HepG2 (cell line): ENCODE results near the gene SEPTIN2. TPM values are rescaled to one million over a fixed set of nuclear protein-coding genes. Genes with fewer than 3 reads are reported as not detected.

Experiments
- CCDC6 ChIP-seq: sonication (generic); formaldehyde crosslinking; IDR thresholded peaks from 2 replicates; pipeline ENCODE4 v1.8.1; 2022; ENCODE audit warnings: mild to moderate bottlenecking, missing genetic modification reagents, moderate library complexity
- HMG20A ChIP-seq: IDR thresholded peaks from 2 replicates; pipeline ENCODE4 v1.6.1; 2016; ENCODE audit warnings: borderline replicate concordance
- KAT7 ChIP-seq: IDR thresholded peaks from 2 replicates; pipeline ENCODE4 v1.6.1; 2018; ENCODE audit warnings: borderline replicate concordance, missing compliant biosample characterization
- MAZ ChIP-seq, 2 experiments: sonication (generic) in 1 of 2; formaldehyde crosslinking in 1 of 2; IDR thresholded peaks; 2 replicates each; pipeline versions ENCODE4 v1.5.0 to v1.6.1; 2012 to 2020; ENCODE audit warnings: low read depth in 2 of 2, mild to moderate bottlenecking in 2 of 2, borderline replicate concordance in 1 of 2, improper control_type of control experiment in 1 of 2, low read length in 1 of 2, missing genetic modification reagents in 1 of 2, moderate library complexity in 1 of 2
- NBN ChIP-seq: fragments of 450-650 bp; conservative IDR thresholded peaks from 2 replicates; pipeline ENCODE4 v1.6.1; 2017
- RBM22 ChIP-seq: fragments of 200-400 bp; formaldehyde crosslinking; optimal IDR thresholded peaks from 2 replicates; pipeline ENCODE3; 2017; ENCODE audit warnings: mild to moderate bottlenecking, low read length, moderate library complexity
- RFXAP ChIP-seq: sonication (generic); formaldehyde crosslinking; IDR thresholded peaks from 2 replicates; pipeline ENCODE4 v1.4.0; 2020; ENCODE audit warnings: missing genetic modification reagents, borderline replicate concordance
- STAG1 ChIP-seq: sonication (generic); formaldehyde crosslinking; IDR thresholded peaks from 2 replicates; pipeline ENCODE4 v1.4.0; 2020; ENCODE audit warnings: missing genetic modification reagents
- YEATS2 ChIP-seq: sonication (generic); formaldehyde crosslinking; IDR thresholded peaks from 2 replicates; pipeline ENCODE4 v1.4.0; 2020; ENCODE audit warnings: missing genetic modification reagents, borderline replicate concordance
- ZIK1 ChIP-seq: sonication (generic); formaldehyde crosslinking; IDR thresholded peaks from 2 replicates; pipeline ENCODE4 v1.5.0; 2020; ENCODE audit warnings: mild to moderate bottlenecking, low read depth, missing genetic modification reagents, borderline replicate concordance
- ZNF136 ChIP-seq: sonication (generic); formaldehyde crosslinking; IDR thresholded peaks from 2 replicates; pipeline ENCODE4 v1.8.1; 2022; ENCODE audit warnings: low read depth, mild to moderate bottlenecking, moderate library complexity, missing genetic modification reagents
- ZNF20 ChIP-seq: sonication (generic); formaldehyde crosslinking; IDR thresholded peaks from 2 replicates; pipeline ENCODE4 v1.4.0; 2020; ENCODE audit warnings: mild to moderate bottlenecking, moderate library complexity, missing genetic modification reagents
- ZNF607 ChIP-seq: sonication (generic); formaldehyde crosslinking; IDR thresholded peaks from 2 replicates; pipeline ENCODE4 v1.5.1; 2020; ENCODE audit warnings: missing genetic modification reagents, mild to moderate bottlenecking, borderline replicate concordance
- ZNF788 ChIP-seq: sonication (generic); formaldehyde crosslinking; IDR thresholded peaks from 2 replicates; pipeline ENCODE4 v1.5.0; 2020; ENCODE audit warnings: mild to moderate bottlenecking, missing genetic modification reagents, borderline replicate concordance
- ZNF792 ChIP-seq: IDR thresholded peaks from 2 replicates; pipeline ENCODE4 v1.6.1; 2016
- polyA plus RNA-seq, 8 experiments: library from polyadenylated mRNA; depleted of rRNA in 3 of 8; stranded (reverse) in 7 of 8; unstranded in 1 of 8; fragments of >200 nt; fragmentation: Illumina TruSeq in 4 of 8; extraction: Trizol in 4 of 8; gene quantifications; 2 replicates each; pipeline versions ENCODE4 v1.2.1 to v1.2.3, GENCODE V29; 2011 to 2016; ENCODE audit warnings: low read depth in 4 of 8, missing spikeins in 1 of 8, mixed read lengths in 1 of 8; ENCODE audit not compliant: insufficient read depth in 1 of 8
- total RNA-seq, 5 experiments: library from RNA; depleted of rRNA; stranded (reverse); fragments of >200 nt; fragmentation: Illumina TruSeq; extraction: Trizol; gene quantifications; 2 replicates each; pipeline ENCODE4 v1.2.3, GENCODE V29; 2016; ENCODE audit warnings: low read depth in 1 of 5
- TF ChIP-seq, protein P1 (sequence below): sonication (generic); formaldehyde crosslinking; IDR thresholded peaks from 2 replicates; pipeline ENCODE4 v1.8.0; 2022; ENCODE audit warnings: mild to moderate bottlenecking, missing genetic modification reagents, borderline replicate concordance
- TF ChIP-seq, protein P2 (sequence below): sonication (generic); formaldehyde crosslinking; IDR thresholded peaks from 2 replicates; pipeline ENCODE4 v1.4.0; 2020; ENCODE audit warnings: mild to moderate bottlenecking, missing genetic modification reagents
- TF ChIP-seq, protein P3 (sequence below): sonication (generic); formaldehyde crosslinking; IDR thresholded peaks from 2 replicates; pipeline ENCODE4 v1.4.0; 2020; ENCODE audit warnings: missing genetic modification reagents, borderline replicate concordance
- TF ChIP-seq, protein P4 (sequence below): sonication (generic); formaldehyde crosslinking; IDR thresholded peaks from 2 replicates; pipeline ENCODE4 v1.4.0; 2020; ENCODE audit warnings: mild to moderate bottlenecking, missing genetic modification reagents
- TF ChIP-seq, protein P5 (sequence below): sonication (generic); formaldehyde crosslinking; IDR thresholded peaks from 2 replicates; pipeline ENCODE4 v1.4.0; 2020; ENCODE audit warnings: missing genetic modification reagents

Gene SEPTIN2
- total and polyA plus RNA-seq, 2 of the 13 experiments (the other 11 are each of a cell fraction or from before 2014, with no cell fraction given), result 493 to 733 TPM

DNA sequence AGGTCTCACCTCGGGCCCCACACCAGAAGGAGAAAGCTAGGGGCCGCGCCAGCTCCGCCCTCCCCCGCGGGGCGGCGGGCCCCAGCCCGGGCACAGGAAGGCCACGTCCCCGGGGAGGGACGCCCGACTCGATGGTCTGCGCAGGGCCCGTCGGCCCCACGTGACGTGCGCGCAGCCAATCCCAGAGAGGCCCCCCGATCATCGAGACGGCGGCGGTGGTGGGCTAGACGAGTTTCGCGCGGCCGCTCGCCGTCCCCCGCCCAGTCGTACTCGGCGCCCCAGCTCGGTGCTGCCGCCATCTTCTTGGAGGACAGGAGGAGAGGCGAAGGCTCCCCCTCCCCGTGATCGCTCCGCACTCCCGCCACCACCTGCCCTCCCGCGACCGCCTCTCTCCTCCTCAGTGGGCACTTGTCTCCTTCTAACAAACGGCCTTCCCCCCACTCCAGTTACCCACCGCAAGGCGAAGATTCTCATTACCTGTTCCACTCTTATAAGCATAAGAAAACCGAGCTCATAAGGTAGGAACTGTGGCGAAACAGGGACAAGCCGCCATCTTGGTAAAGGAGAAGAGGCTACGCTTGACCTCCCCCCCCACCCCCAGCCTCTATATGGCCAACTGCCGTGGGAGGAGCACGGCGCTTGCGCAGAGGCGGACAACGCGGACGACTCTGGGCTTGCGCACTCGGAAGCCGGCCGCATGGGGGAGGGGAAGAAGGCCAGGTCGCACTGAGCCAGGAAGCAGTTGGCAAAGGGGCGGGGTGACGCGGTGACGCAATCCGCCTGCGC, 439 bp upstream of the SEPTIN2 start, which contains the start of gene HDLBP (continued):
- TF ChIP-seq, protein P1, sequence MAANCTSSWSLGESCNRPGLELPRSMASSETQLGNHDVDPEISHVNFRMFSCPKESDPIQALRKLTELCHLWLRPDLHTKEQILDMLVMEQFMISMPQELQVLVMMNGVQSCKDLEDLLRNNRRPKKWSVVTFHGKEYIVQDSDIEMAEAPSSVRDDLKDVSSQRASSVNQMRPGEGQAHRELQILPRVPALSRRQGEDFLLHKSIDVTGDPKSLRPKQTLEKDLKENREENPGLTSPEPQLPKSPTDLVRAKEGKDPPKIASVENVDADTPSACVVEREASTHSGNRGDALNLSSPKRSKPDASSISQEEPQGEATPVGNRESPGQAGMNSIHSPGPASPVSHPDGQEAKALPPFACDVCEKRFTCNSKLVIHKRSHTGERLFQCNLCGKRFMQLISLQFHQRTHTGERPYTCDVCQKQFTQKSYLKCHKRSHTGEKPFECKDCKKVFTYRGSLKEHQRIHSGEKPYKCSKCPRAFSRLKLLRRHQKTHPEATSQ (CRISPR knock-in tag), result peak; percentile 85; the same call in 1 of the 2 replicates
- TF ChIP-seq NBN (no peak), ZNF20 (CRISPR knock-in tag) (no peak; the same call in 1 of the 2 replicates), RBM22 (peak; percentile 86), MAZ (IDR thresholded peaks at IDR 0.05; ENCODE audit: borderline replicate concordance, low read depth, low read length) (peak; percentile 83), MAZ (CRISPR knock-in tag; IDR thresholded peaks at IDR 0.05; ENCODE audit: low read depth) (peak; percentile 98), HMG20A (peak; percentile 27; the same call in 1 of the 2 replicates), ZNF136 (no peak), RFXAP (peak; percentile 78; the same call in 1 of the 2 replicates), ZNF788 (peak; percentile 92), ZNF607 (CRISPR knock-in tag) (peak; percentile 80), KAT7 (CRISPR knock-in tag) (peak; percentile 73), CCDC6 (no peak; the same call in 1 of the 2 replicates), ZIK1 (CRISPR knock-in tag) (peak; percentile 83; the same call in 1 of the 2 replicates), ZNF792 (CRISPR knock-in tag) (peak; percentile 50; the same call in 1 of the 2 replicates), YEATS2 (peak; percentile 94), STAG1 (CRISPR knock-in tag) (peak; percentile 21; the same call in 1 of the 2 replicates)
- TF ChIP-seq, protein P2, sequence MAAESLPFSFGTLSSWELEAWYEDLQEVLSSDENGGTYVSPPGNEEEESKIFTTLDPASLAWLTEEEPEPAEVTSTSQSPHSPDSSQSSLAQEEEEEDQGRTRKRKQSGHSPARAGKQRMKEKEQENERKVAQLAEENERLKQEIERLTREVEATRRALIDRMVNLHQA (CRISPR knock-in tag), result no peak
- TF ChIP-seq, protein P3, sequence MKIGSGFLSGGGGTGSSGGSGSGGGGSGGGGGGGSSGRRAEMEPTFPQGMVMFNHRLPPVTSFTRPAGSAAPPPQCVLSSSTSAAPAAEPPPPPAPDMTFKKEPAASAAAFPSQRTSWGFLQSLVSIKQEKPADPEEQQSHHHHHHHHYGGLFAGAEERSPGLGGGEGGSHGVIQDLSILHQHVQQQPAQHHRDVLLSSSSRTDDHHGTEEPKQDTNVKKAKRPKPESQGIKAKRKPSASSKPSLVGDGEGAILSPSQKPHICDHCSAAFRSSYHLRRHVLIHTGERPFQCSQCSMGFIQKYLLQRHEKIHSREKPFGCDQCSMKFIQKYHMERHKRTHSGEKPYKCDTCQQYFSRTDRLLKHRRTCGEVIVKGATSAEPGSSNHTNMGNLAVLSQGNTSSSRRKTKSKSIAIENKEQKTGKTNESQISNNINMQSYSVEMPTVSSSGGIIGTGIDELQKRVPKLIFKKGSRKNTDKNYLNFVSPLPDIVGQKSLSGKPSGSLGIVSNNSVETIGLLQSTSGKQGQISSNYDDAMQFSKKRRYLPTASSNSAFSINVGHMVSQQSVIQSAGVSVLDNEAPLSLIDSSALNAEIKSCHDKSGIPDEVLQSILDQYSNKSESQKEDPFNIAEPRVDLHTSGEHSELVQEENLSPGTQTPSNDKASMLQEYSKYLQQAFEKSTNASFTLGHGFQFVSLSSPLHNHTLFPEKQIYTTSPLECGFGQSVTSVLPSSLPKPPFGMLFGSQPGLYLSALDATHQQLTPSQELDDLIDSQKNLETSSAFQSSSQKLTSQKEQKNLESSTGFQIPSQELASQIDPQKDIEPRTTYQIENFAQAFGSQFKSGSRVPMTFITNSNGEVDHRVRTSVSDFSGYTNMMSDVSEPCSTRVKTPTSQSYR (CRISPR knock-in tag), result peak; percentile 74
- TF ChIP-seq, protein P4, sequence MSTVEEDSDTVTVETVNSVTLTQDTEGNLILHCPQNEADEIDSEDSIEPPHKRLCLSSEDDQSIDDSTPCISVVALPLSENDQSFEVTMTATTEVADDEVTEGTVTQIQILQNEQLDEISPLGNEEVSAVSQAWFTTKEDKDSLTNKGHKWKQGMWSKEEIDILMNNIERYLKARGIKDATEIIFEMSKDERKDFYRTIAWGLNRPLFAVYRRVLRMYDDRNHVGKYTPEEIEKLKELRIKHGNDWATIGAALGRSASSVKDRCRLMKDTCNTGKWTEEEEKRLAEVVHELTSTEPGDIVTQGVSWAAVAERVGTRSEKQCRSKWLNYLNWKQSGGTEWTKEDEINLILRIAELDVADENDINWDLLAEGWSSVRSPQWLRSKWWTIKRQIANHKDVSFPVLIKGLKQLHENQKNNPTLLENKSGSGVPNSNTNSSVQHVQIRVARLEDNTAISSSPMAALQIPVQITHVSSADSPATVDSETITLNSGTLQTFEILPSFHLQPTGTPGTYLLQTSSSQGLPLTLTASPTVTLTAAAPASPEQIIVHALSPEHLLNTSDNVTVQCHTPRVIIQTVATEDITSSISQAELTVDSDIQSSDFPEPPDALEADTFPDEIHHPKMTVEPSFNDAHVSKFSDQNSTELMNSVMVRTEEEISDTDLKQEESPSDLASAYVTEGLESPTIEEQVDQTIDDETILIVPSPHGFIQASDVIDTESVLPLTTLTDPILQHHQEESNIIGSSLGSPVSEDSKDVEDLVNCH (CRISPR knock-in tag), result peak; percentile 73; the same call in 1 of the 2 replicates
- TF ChIP-seq, protein P5, sequence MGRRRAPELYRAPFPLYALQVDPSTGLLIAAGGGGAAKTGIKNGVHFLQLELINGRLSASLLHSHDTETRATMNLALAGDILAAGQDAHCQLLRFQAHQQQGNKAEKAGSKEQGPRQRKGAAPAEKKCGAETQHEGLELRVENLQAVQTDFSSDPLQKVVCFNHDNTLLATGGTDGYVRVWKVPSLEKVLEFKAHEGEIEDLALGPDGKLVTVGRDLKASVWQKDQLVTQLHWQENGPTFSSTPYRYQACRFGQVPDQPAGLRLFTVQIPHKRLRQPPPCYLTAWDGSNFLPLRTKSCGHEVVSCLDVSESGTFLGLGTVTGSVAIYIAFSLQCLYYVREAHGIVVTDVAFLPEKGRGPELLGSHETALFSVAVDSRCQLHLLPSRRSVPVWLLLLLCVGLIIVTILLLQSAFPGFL (CRISPR knock-in tag), result no peak
